Activated CD4-positive, alpha-beta T cell treated with anti-CD3 and anti-CD28 coated beads, Interleukin-2, amount 10 ng/mL, durations not matched to agents 7 days and 5 days (primary cell): ENCODE measurements around the gene CDKN2C. TPM values are rescaled to one million over a fixed set of nuclear protein-coding genes. Genes with fewer than 3 reads are reported as not detected.
A peak's percentile ranks its signal among the peaks of the same experiment; 100 is the strongest.

Experiments used
- CTCF ChIA-PET: fragments of 350-600 bp; sonication (Branson Sonifier 250); formaldehyde crosslinking; loops from one replicate; lab custom pipeline; 2021; ENCODE audit warnings: antibody characterized with exemption; lab: Charles Lee
- POLR2A ChIA-PET: fragments of 350-600 bp; sonication (Branson Sonifier 250); formaldehyde crosslinking; loops from one replicate; lab custom pipeline; 2021; ENCODE audit warnings: antibody characterized with exemption; lab: Charles Lee
- DNase-seq: peaks from one replicate; pipeline ENCODE4 v3.0.0-alpha.2; 2020
- H3K27ac Mint-ChIP-seq: one replicate; pipeline ENCODE4 v1.8.0; 2021; ENCODE audit warnings: mild to moderate bottlenecking, moderate library complexity, mixed read lengths
- H3K27me3 Mint-ChIP-seq: one replicate; pipeline ENCODE4 v1.8.0; 2021; ENCODE audit warnings: mixed read lengths
- H3K36me3 Mint-ChIP-seq: one replicate; pipeline ENCODE4 v1.8.0; 2021; ENCODE audit warnings: low read depth, mixed read lengths
- H3K4me1 Mint-ChIP-seq: one replicate; pipeline ENCODE4 v1.8.0; 2021; ENCODE audit warnings: mixed read lengths
- H3K4me3 Mint-ChIP-seq: one replicate; pipeline ENCODE4 v1.8.0; 2021; ENCODE audit warnings: mild to moderate bottlenecking, moderate library complexity, mixed read lengths
- H3K9me3 Mint-ChIP-seq: one replicate; pipeline ENCODE4 v1.8.0; 2021; ENCODE audit warnings: mixed read lengths
- total RNA-seq, 2 experiments: library from RNA; stranded (reverse); gene quantifications; one replicate each; pipeline ENCODE4 v1.2.3, GENCODE V29; 2021

The CDKN2C gene
- total RNA-seq, 2 experiments from 2014 or later: 80.0 to 82.3 TPM

GRCh38 chr1:50976890-50977574, 7.0 kb downstream of the CDKN2C start:
- Mint-ChIP-seq H3K27ac (peak overlapping the region; percentile 88), H3K4me3 (peak overlapping the region; percentile 81), H3K9me3 (no peaks in the 10 kb centered on the region), H3K27me3 (peaks cover 56% of the 10 kb centered on the region), H3K4me1 (peaks cover 37% of the 10 kb centered on the region), H3K36me3 (peaks cover 42% of the 10 kb centered on the region)
- DNase-seq: peak; percentile 12
- POLR2A ChIA-PET: interaction anchor here (2.1 kb wide), 1 partner anchor 8 kb away, joined by 7 read pairs; the partner anchor contains the start of gene CDKN2C
- CTCF ChIA-PET: interaction anchor here (1.1 to 2.3 kb wide), 3 partner anchors 8 to 47 kb away, joined by 4 to 7 read pairs (median 5); no protein-coding TSS in a partner anchor

GRCh38 chr1:50977575-50978143, 7.6 kb downstream of the CDKN2C start:
- DNase-seq: peak; percentile 12
- CTCF ChIA-PET: interaction anchor here (1.1 to 2.3 kb wide), 3 partner anchors 9 to 48 kb away, joined by 4 to 7 read pairs (median 5); no protein-coding TSS in a partner anchor
- H3K36me3 Mint-ChIP-seq: peaks cover 41% of the 10 kb centered on the region
- H3K9me3 Mint-ChIP-seq: no peaks in the 10 kb centered on the region
- H3K4me3 Mint-ChIP-seq: peak overlapping the region; percentile 81
- POLR2A ChIA-PET: interaction anchor here (2.1 kb wide), 1 partner anchor 9 kb away, joined by 7 read pairs; the partner anchor contains the start of gene CDKN2C
- H3K27ac Mint-ChIP-seq: peak overlapping the region; percentile 88
- H3K4me1 Mint-ChIP-seq: peaks cover 35% of the 10 kb centered on the region
- H3K27me3 Mint-ChIP-seq: peaks cover 57% of the 10 kb centered on the region

GRCh38 chr1:50978144-50978851, 8.3 kb downstream of the CDKN2C start:
- Mint-ChIP-seq H3K36me3 (peaks cover 37% of the 10 kb centered on the region), H3K27me3 (peaks cover 64% of the 10 kb centered on the region), H3K27ac (peak overlapping the region; percentile 79)

GRCh38 chr1:50978852-50979781, 9.1 kb downstream of the CDKN2C start:
- ChIA-PET POLR2A (no interaction called here), CTCF (interaction anchor here (0.6 to 1.9 kb wide), 2 partner anchors 10 to 212 kb away, joined by 3 to 7 read pairs; no protein-coding TSS in a partner anchor)
- H3K9me3 Mint-ChIP-seq: no peaks in the 10 kb centered on the region
- peak overlapping the region; percentile 79 for H3K27ac Mint-ChIP-seq
- peaks cover 29% of the 10 kb centered on the region for H3K4me1 Mint-ChIP-seq
- H3K36me3 Mint-ChIP-seq: peaks cover 29% of the 10 kb centered on the region
- peaks cover 66% of the 10 kb centered on the region for H3K27me3 Mint-ChIP-seq
- peak overlapping the region; percentile 78 for H3K4me3 Mint-ChIP-seq
- DNase-seq: peak; percentile 27

More at GRCh38 chr1:50978144-50978851, 8.3 kb downstream of the CDKN2C start:
- Mint-ChIP-seq H3K9me3 (no peaks in the 10 kb centered on the region), H3K4me1 (peaks cover 33% of the 10 kb centered on the region), H3K4me3 (peak overlapping the region; percentile 78)
- ChIA-PET CTCF (interaction anchor here (0.6 to 1.9 kb wide), 3 partner anchors 10 to 213 kb away, joined by 3 to 7 read pairs (median 4); no protein-coding TSS in a partner anchor), POLR2A (interaction anchor here (2.1 kb wide), 1 partner anchor 9 kb away, joined by 7 read pairs; the partner anchor contains the start of gene CDKN2C)
- DNase-seq: peak; percentile 24

GRCh38 chr1:50979937-50980336, 9.9 kb downstream of the CDKN2C start:
- Mint-ChIP-seq H3K4me1 (peaks cover 27% of the 10 kb centered on the region), H3K27me3 (peaks cover 61% of the 10 kb centered on the region), H3K4me3 (no peak overlapping the region), H3K36me3 (peaks cover 21% of the 10 kb centered on the region), H3K27ac (no peak overlapping the region), H3K9me3 (no peaks in the 10 kb centered on the region)
- POLR2A ChIA-PET: no interaction called here
- no peak for DNase-seq
- CTCF ChIA-PET: no interaction called here

GRCh38 chr1:50980505-50980904, 10.5 kb downstream of the CDKN2C start:
- CTCF ChIA-PET: no interaction called here
- H3K27me3 Mint-ChIP-seq: peaks cover 63% of the 10 kb centered on the region
- H3K27ac Mint-ChIP-seq: no peak overlapping the region
- H3K36me3 Mint-ChIP-seq: peaks cover 17% of the 10 kb centered on the region
- DNase-seq: no peak
- POLR2A ChIA-PET: no interaction called here
- H3K4me1 Mint-ChIP-seq: peaks cover 27% of the 10 kb centered on the region
- no peaks in the 10 kb centered on the region for H3K9me3 Mint-ChIP-seq
- H3K4me3 Mint-ChIP-seq: no peak overlapping the region

GRCh38 chr1:50981741-50982140, 11.7 kb downstream of the CDKN2C start:
- no peak for DNase-seq
- CTCF ChIA-PET: no interaction called here
- H3K4me3 Mint-ChIP-seq: no peak overlapping the region
- POLR2A ChIA-PET: no interaction called here
- H3K4me1 Mint-ChIP-seq: peaks cover 18% of the 10 kb centered on the region
- H3K36me3 Mint-ChIP-seq: peaks cover 10% of the 10 kb centered on the region
- H3K9me3 Mint-ChIP-seq: no peaks in the 10 kb centered on the region
- H3K27ac Mint-ChIP-seq: no peak overlapping the region
- H3K27me3 Mint-ChIP-seq: peaks cover 60% of the 10 kb centered on the region

- H3K27ac Mint-ChIP-seq: no peak overlapping the region
- peaks cover 8% of the 10 kb centered on the region for H3K36me3 Mint-ChIP-seq
- no peak overlapping the region for H3K4me3 Mint-ChIP-seq
- H3K27me3 Mint-ChIP-seq: peaks cover 53% of the 10 kb centered on the region
- H3K9me3 Mint-ChIP-seq: no peaks in the 10 kb centered on the region
- DNase-seq: no peak
- POLR2A ChIA-PET: no interaction called here
- CTCF ChIA-PET: no interaction called here
- H3K4me1 Mint-ChIP-seq: peaks cover 14% of the 10 kb centered on the region
Observed at GRCh38 chr1:50982611-50983010, 12.6 kb downstream of the CDKN2C start.

GRCh38 chr1:50983219-50983802, 13.3 kb downstream of the CDKN2C start:
- peaks cover 8% of the 10 kb centered on the region for H3K36me3 Mint-ChIP-seq
- H3K27me3 Mint-ChIP-seq: peaks cover 52% of the 10 kb centered on the region
- no peak overlapping the region for H3K4me3 Mint-ChIP-seq
- no peak overlapping the region for H3K27ac Mint-ChIP-seq
- POLR2A ChIA-PET: no interaction called here
- H3K4me1 Mint-ChIP-seq: peaks cover 13% of the 10 kb centered on the region
- H3K9me3 Mint-ChIP-seq: no peaks in the 10 kb centered on the region
- no peak for DNase-seq
- CTCF ChIA-PET: no interaction called here

GRCh38 chr1:50985094-50985493, 15.0 kb downstream of the CDKN2C start:
- CTCF ChIA-PET: no interaction called here

GRCh38 chr1:50986653-50987052, 16.6 kb downstream of the CDKN2C start:
- DNase-seq: no peak
- Mint-ChIP-seq H3K36me3 (no peaks in the 10 kb centered on the region), H3K9me3 (no peaks in the 10 kb centered on the region), H3K4me3 (no peak overlapping the region), H3K4me1 (no peaks in the 10 kb centered on the region), H3K27me3 (peaks cover 31% of the 10 kb centered on the region), H3K27ac (no peak overlapping the region)
- ChIA-PET CTCF (no interaction called here), POLR2A (no interaction called here)

More at GRCh38 chr1:50985094-50985493, 15.0 kb downstream of the CDKN2C start:
- H3K36me3 Mint-ChIP-seq: no peaks in the 10 kb centered on the region
- no peaks in the 10 kb centered on the region for H3K4me1 Mint-ChIP-seq
- no peaks in the 10 kb centered on the region for H3K9me3 Mint-ChIP-seq
- POLR2A ChIA-PET: no interaction called here
- DNase-seq: no peak
- H3K4me3 Mint-ChIP-seq: no peak overlapping the region
- peaks cover 36% of the 10 kb centered on the region for H3K27me3 Mint-ChIP-seq
- H3K27ac Mint-ChIP-seq: no peak overlapping the region
